ENCODE data around the gene PRPSAP1.
A peak's percentile ranks its signal among the peaks of the same experiment; 100 is the strongest.
"Not testable (repeated sequence)": the region's sequence is repeated elsewhere in the genome, so short reads cannot be mapped to it uniquely, and the experiment has no call there.

PRPSAP1 gene

GRCh38 chr17:76359776-76360175 is 6.1 kb upstream of the PRPSAP1 start:
- DNase-seq = not testable (repeated sequence)

GRCh38 chr17:76359375-76359774 is 5.7 kb upstream of the PRPSAP1 start:
- no peak for DNase-seq

GRCh38 chr17:76357597-76358158 is 4.0 kb upstream of the PRPSAP1 start:
- no peak for DNase-seq

- no peak for DNase-seq
These were observed 3.2 kb upstream of the PRPSAP1 start for GRCh38 chr17:76356803-76357456.

GRCh38 chr17:76354747-76355310 is 1.1 kb upstream of the PRPSAP1 start:
- DNase-seq = no peak

GRCh38 chr17:76354317-76354729 is 607 bp upstream of the PRPSAP1 start:
- DNase-seq = no peak

- peak; percentile 3 for DNase-seq
These were observed 615 bp downstream of the PRPSAP1 start for GRCh38 chr17:76353004-76353598.

GRCh38 chr17:76351526-76352071 is 2.1 kb downstream of the PRPSAP1 start:
- no peak for DNase-seq

- no peak for DNase-seq
These were observed 3.3 kb downstream of the PRPSAP1 start for GRCh38 chr17:76350463-76350862.

- DNase-seq = not testable (repeated sequence)
These were observed 6.8 kb downstream of the PRPSAP1 start for GRCh38 chr17:76346936-76347335.

GRCh38 chr17:76345377-76345974 is 8.2 kb downstream of the PRPSAP1 start:
- DNase-seq = no peak

- DNase-seq = no peak
These were observed 10.6 kb downstream of the PRPSAP1 start for GRCh38 chr17:76343106-76343505.

GRCh38 chr17:76341301-76341700 is 12.4 kb downstream of the PRPSAP1 start:
- no peak for DNase-seq

GRCh38 chr17:76337413-76337777 is 16.3 kb downstream of the PRPSAP1 start:
- no peak for DNase-seq

GRCh38 chr17:76336756-76337412 is 16.8 kb downstream of the PRPSAP1 start:
- DNase-seq = no peak

- no peak for DNase-seq
These were observed 17.9 kb downstream of the PRPSAP1 start for GRCh38 chr17:76335716-76336381.

- DNase-seq = no peak
These were observed 19.8 kb downstream of the PRPSAP1 start for GRCh38 chr17:76333673-76334505.

GRCh38 chr17:76331083-76331482 is 22.6 kb downstream of the PRPSAP1 start:
- no peak for DNase-seq

- no peak for DNase-seq
These were observed 24.1 kb downstream of the PRPSAP1 start for GRCh38 chr17:76329664-76330063.

GRCh38 chr17:76327696-76328095 is 26.0 kb downstream of the PRPSAP1 start:
- no peak for DNase-seq

GRCh38 chr17:76326306-76326705 is 27.4 kb downstream of the PRPSAP1 start:
- no peak for DNase-seq

Measured in stimulated activated CD4-positive, alpha-beta T cell treated with anti-CD3 and anti-CD28 coated beads, Interleukin-1b, Interleukin-23, amount 100 ng/mL, for 48 hours (primary cell).